ENCODE results near the gene TMPRSS6. TPM values are rescaled to one million over a fixed set of nuclear protein-coding genes. Genes with fewer than 3 reads are reported as not detected.

The TMPRSS6 gene
- total RNA-seq, 1 experiment from 2014 or later, result not detected

DNA sequence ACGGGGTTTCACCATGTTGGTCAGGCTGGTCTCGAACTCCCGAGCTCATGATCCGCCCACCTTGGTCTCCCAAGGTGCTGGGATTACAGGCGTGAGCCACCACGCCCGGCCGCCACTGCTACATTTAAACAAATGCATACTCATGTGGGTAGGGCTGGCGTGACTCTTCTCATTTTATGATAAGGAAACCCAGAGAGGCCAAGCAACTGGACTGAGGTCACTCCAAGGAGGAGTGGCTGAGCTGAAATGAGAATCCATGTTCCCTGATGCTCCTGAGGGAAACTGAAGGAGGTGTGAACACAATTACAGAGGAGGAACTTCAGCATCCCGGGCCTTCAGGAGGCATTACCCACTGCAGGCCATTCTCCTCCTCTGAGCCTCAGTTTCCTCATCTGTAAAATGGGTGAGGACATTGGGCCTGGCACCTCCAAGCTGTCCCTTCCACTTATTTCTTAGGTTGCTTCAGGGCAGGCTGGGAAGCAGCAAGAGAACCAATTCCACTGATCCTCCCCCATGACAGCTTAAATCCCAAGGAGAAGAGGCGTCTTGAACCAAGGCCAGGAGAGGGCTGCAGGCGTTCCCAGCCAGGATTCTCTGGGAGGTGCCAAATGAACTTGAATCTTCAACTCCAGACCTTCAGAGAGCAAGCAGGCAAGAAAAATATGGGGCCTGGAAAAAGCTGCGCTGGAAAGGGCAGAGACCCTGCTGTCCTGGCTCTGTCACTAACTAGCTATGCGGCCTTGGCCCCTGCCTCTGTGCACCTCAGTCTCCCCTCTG is 93.2 kb downstream of the TMPRSS6 start:
- H3K4me3 ChIP-seq (ENCODE audit: low read length), result no peak overlapping the region
- no peaks in the 10 kb centered on the region for H3K27me3 ChIP-seq (ENCODE audit: low read length)
- no peaks in the 10 kb centered on the region for H4K20me1 ChIP-seq (ENCODE audit: insufficient read depth, low read depth, low read length)
- H3K79me2 ChIP-seq (ENCODE audit: low read length), result no peaks in the 10 kb centered on the region
- H2AFZ ChIP-seq (ENCODE audit: low read length), result no peak overlapping the region
- no peak overlapping the region for H3K27ac ChIP-seq (ENCODE audit: low read length)
- H3K9me3 ChIP-seq (ENCODE audit: low read length), result no peaks in the 10 kb centered on the region
- no peaks in the 10 kb centered on the region for H3K36me3 ChIP-seq (ENCODE audit: insufficient read depth, low read length)
- DNase-seq, result no peak
- H3K9ac ChIP-seq (ENCODE audit: low read length), result no peak overlapping the region
- H3K4me2 ChIP-seq (ENCODE audit: low read depth, low read length, poor library complexity, severe bottlenecking), result no peak overlapping the region
- peaks cover 11% of the 10 kb centered on the region for H3K4me1 ChIP-seq (ENCODE audit: low read length)
- H3K9me2 ChIP-seq (replicated peaks; ENCODE audit: insufficient read depth, low read length), result no peaks in the 10 kb centered on the region

GRCh38 chr22:37015587-37015878 is 94.0 kb downstream of the TMPRSS6 start:
- no peaks in the 10 kb centered on the region for H3K27me3 ChIP-seq (ENCODE audit: low read length)
- no peak overlapping the region for H3K27ac ChIP-seq (ENCODE audit: low read length)
- H3K36me3 ChIP-seq (ENCODE audit: insufficient read depth, low read length), result no peaks in the 10 kb centered on the region
- no peaks in the 10 kb centered on the region for H3K9me3 ChIP-seq (ENCODE audit: low read length)
- H3K4me2 ChIP-seq (ENCODE audit: low read depth, low read length, poor library complexity, severe bottlenecking), result no peak overlapping the region
- no peaks in the 10 kb centered on the region for H4K20me1 ChIP-seq (ENCODE audit: insufficient read depth, low read depth, low read length)
- no peak for DNase-seq
- no peaks in the 10 kb centered on the region for H3K79me2 ChIP-seq (ENCODE audit: low read length)
- peaks cover 10% of the 10 kb centered on the region for H3K4me1 ChIP-seq (ENCODE audit: low read length)
- H3K4me3 ChIP-seq (ENCODE audit: low read length), result no peak overlapping the region
- H2AFZ ChIP-seq (ENCODE audit: low read length), result no peak overlapping the region
- H3K9ac ChIP-seq (ENCODE audit: low read length), result no peak overlapping the region
- H3K9me2 ChIP-seq (replicated peaks; ENCODE audit: insufficient read depth, low read length), result no peaks in the 10 kb centered on the region

Other genes with a start within 250 kb of the TMPRSS6 start
- gene NCF4, start 248.7 kb downstream of the TMPRSS6 start, total RNA-seq (2014; rRNA removed; shearing (Covaris generic); ENCODE audit: low replicate concordance), result 116 and 179 TPM in 2 replicates
- gene CSF2RB, start 196.1 kb downstream of the TMPRSS6 start, total RNA-seq (2014; rRNA removed; shearing (Covaris generic); ENCODE audit: low replicate concordance), result 5.6 and 6.0 TPM in 2 replicates
- gene TST, start 90.3 kb downstream of the TMPRSS6 start, total RNA-seq (2014; rRNA removed; shearing (Covaris generic); ENCODE audit: low replicate concordance), result 6.0 and 8.3 TPM in 2 replicates
- 26.1 and 53.7 TPM in 2 replicates for gene MPST, start 90.0 kb downstream of the TMPRSS6 start, total RNA-seq (2014; rRNA removed; shearing (Covaris generic); ENCODE audit: low replicate concordance)
- gene KCTD17, start 58.0 kb downstream of the TMPRSS6 start, total RNA-seq (2014; rRNA removed; shearing (Covaris generic); ENCODE audit: low replicate concordance), result 17.5 and 24.9 TPM in 2 replicates
- 0.25 TPM in 1 of 2 replicates, not detected in the other for gene IL2RB, start 40.2 kb upstream of the TMPRSS6 start, total RNA-seq (2014; rRNA removed; shearing (Covaris generic); ENCODE audit: low replicate concordance)
- gene C1QTNF6, start 78.5 kb upstream of the TMPRSS6 start, total RNA-seq (2014; rRNA removed; shearing (Covaris generic); ENCODE audit: low replicate concordance), result 1.7 and 2.7 TPM in 2 replicates
- gene SSTR3, start 102.8 kb upstream of the TMPRSS6 start, total RNA-seq (2014; rRNA removed; shearing (Covaris generic); ENCODE audit: low replicate concordance), result not detected in 2 replicates
- gene RAC2, start 134.6 kb upstream of the TMPRSS6 start, total RNA-seq (2014; rRNA removed; shearing (Covaris generic); ENCODE audit: low replicate concordance), result 251 and 294 TPM in 2 replicates
- 11.1 and 12.6 TPM in 2 replicates for gene CYTH4, start 172.8 kb upstream of the TMPRSS6 start, total RNA-seq (2014; rRNA removed; shearing (Covaris generic); ENCODE audit: low replicate concordance)

All from Karpas-422 (cell line).